Mammary epithelial cell (primary cell): Measurements from ENCODE around the gene LRRC27.

Source experiments
- EZH2 ChIP-seq: IDR thresholded peaks from 2 replicates; pipeline ENCODE4 v1.6.1; 2012; ENCODE audit warnings: low read length, inconsistent platforms, borderline replicate concordance
- TF ChIP-seq, protein P1 (sequence below), 2 donors: IDR thresholded peaks in 1 of 2; conservative IDR thresholded peaks in 1 of 2; 2 replicates each; pipeline ENCODE4 v1.5.1; 2011 to 2012; ENCODE audit warnings: inconsistent platforms in 2 of 2, low read length in 2 of 2, mild to moderate bottlenecking in 2 of 2, control low read depth in 1 of 2, low read depth in 1 of 2; ENCODE audit not compliant: insufficient read depth in 1 of 2; ENCODE audit errors: extremely low read depth in 1 of 2

DNA sequence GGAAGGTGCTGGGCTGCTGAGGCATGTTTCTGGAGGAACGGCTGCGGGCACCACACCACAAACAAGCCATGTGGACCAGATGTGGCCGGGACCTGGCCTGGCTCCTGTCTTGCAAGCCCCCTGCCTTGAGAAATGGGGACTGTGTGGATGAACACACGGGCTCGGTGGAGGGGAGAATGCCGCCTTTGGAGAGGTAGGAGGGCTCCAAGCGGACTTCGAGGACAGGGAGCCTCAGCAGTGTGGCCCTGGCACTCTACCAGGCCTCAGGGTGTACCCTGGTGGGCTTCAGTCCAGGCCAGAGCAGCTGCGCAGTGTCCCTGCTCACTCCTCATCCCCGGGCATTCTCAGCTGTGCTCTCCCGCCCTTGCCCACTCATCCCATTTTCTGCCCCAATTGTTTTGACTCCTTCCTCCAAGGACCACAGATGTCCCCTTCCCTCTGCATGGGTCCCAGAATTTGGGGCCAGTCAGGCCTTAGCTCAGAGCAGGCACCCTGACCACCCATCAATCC is 96.5 kb downstream of the LRRC27 start:
- TF ChIP-seq, protein P1, sequence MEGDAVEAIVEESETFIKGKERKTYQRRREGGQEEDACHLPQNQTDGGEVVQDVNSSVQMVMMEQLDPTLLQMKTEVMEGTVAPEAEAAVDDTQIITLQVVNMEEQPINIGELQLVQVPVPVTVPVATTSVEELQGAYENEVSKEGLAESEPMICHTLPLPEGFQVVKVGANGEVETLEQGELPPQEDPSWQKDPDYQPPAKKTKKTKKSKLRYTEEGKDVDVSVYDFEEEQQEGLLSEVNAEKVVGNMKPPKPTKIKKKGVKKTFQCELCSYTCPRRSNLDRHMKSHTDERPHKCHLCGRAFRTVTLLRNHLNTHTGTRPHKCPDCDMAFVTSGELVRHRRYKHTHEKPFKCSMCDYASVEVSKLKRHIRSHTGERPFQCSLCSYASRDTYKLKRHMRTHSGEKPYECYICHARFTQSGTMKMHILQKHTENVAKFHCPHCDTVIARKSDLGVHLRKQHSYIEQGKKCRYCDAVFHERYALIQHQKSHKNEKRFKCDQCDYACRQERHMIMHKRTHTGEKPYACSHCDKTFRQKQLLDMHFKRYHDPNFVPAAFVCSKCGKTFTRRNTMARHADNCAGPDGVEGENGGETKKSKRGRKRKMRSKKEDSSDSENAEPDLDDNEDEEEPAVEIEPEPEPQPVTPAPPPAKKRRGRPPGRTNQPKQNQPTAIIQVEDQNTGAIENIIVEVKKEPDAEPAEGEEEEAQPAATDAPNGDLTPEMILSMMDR (conservative IDR thresholded peaks at IDR 0.05 in 1 of 2, IDR thresholded peaks at IDR 0.05 in 1 of 2; ENCODE audit: extremely low read depth in 1 of 2, insufficient read depth in 1 of 2, low read depth in 1 of 2, low read length in 2 of 2) = no peak
- no peak for TF ChIP-seq EZH2
